Neuronal stem cell (in vitro differentiated cells): ENCODE results near the gene NPDC1.

ENCODE experiments used
- DNase-seq: peaks from one replicate; pipeline ENCODE4 v3.0.0-alpha.2; 2013; ENCODE audit warnings: low spot score
- H2AFZ ChIP-seq: one replicate; pipeline ENCODE4 v1.6.1; 2013; ENCODE audit warnings: mild to moderate bottlenecking, low read length, inconsistent platforms
- H2AK5ac ChIP-seq: 2 replicates; pipeline ENCODE4 v1.6.1; 2013; ENCODE audit warnings: low read depth, mild to moderate bottlenecking, inconsistent platforms, low read length, moderate library complexity, mixed read lengths
- H2BK120ac ChIP-seq: 2 replicates; pipeline ENCODE4 v1.6.1; 2013; ENCODE audit warnings: low read depth, mild to moderate bottlenecking, inconsistent platforms, low read length, moderate library complexity, mixed read lengths
- H2BK12ac ChIP-seq: one replicate; pipeline ENCODE4 v1.6.1; 2013; ENCODE audit warnings: low read length, inconsistent platforms
- H2BK15ac ChIP-seq: 2 replicates; pipeline ENCODE4 v1.6.1; 2013; ENCODE audit warnings: mild to moderate bottlenecking, low read length, inconsistent platforms, mixed read lengths
- H2BK5ac ChIP-seq: one replicate; pipeline ENCODE4 v1.6.1; 2013; ENCODE audit warnings: inconsistent platforms, mild to moderate bottlenecking, low read length, moderate library complexity
- H3K14ac ChIP-seq: one replicate; pipeline ENCODE4 v1.6.1; 2013; ENCODE audit warnings: low read length, inconsistent platforms
- H3K18ac ChIP-seq: 2 replicates; pipeline ENCODE4 v1.6.1; 2013; ENCODE audit warnings: low read length, inconsistent platforms
- H3K23ac ChIP-seq: 2 replicates; pipeline ENCODE4 v1.6.1; 2013; ENCODE audit warnings: low read depth, mild to moderate bottlenecking, mixed read lengths, low read length, inconsistent platforms; ENCODE audit not compliant: poor library complexity
- H3K27ac ChIP-seq: replicated peaks from 3 replicates; pipeline ENCODE4 v1.5.1; 2013; ENCODE audit warnings: low read length, inconsistent platforms
- H3K27me3 ChIP-seq, 3 experiments: 2 replicates each; pipeline ENCODE4 v1.6.1; 2013; ENCODE audit warnings: low read length in 3 of 3, mild to moderate bottlenecking in 2 of 3, inconsistent platforms in 1 of 3, low read depth in 1 of 3, mixed read lengths in 1 of 3, moderate library complexity in 1 of 3; ENCODE audit not compliant: control insufficient read depth in 3 of 3, insufficient read depth in 3 of 3
- H3K36me3 ChIP-seq, 2 donors: replicated peaks in 1 of 2; 2 replicates each; pipeline ENCODE4 v1.6.1; 2013; ENCODE audit warnings: low read length in 2 of 2; ENCODE audit not compliant: control insufficient read depth in 2 of 2, insufficient read depth in 2 of 2
- H3K4ac ChIP-seq: 2 replicates; pipeline ENCODE4 v1.6.1; 2013; ENCODE audit warnings: inconsistent platforms, mild to moderate bottlenecking, low read length, moderate library complexity
- H3K4me1 ChIP-seq, 2 donors: 1 replicate in 1 of 2; 2 replicates in 1 of 2; pipeline ENCODE4 v1.6.1; 2013; ENCODE audit warnings: low read length in 2 of 2, low read depth in 1 of 2; ENCODE audit not compliant: control insufficient read depth in 2 of 2, insufficient read depth in 1 of 2
- H3K4me2 ChIP-seq: one replicate; pipeline ENCODE4 v1.6.1; 2013; ENCODE audit warnings: mild to moderate bottlenecking, low read length, inconsistent platforms; ENCODE audit not compliant: insufficient read depth, poor library complexity, severe bottlenecking
- H3K4me3 ChIP-seq, 2 donors: 2 replicates each; pipeline ENCODE4 v1.5.1; 2013; ENCODE audit warnings: low read length in 2 of 2, mild to moderate bottlenecking in 2 of 2, inconsistent platforms in 1 of 2, moderate library complexity in 1 of 2
- H3K79me1 ChIP-seq: one replicate; pipeline ENCODE4 v1.6.1; 2013; ENCODE audit warnings: low read depth, mild to moderate bottlenecking, inconsistent platforms, low read length, moderate library complexity
- H3K9ac ChIP-seq: one replicate; pipeline ENCODE4 v1.6.1; 2013; ENCODE audit warnings: mild to moderate bottlenecking, low read depth, low read length, inconsistent platforms; ENCODE audit not compliant: poor library complexity
- H3K9me3 ChIP-seq, 2 donors: replicated peaks in 1 of 2; 2 replicates each; pipeline versions ENCODE3 to v1.6.1; 2013; ENCODE audit warnings: low read length in 2 of 2, mild to moderate bottlenecking in 2 of 2, inconsistent platforms in 1 of 2, low read depth in 1 of 2, mixed read lengths in 1 of 2, moderate library complexity in 1 of 2; ENCODE audit not compliant: control insufficient read depth in 2 of 2, insufficient read depth in 1 of 2
- H4K8ac ChIP-seq: one replicate; pipeline ENCODE4 v1.6.1; 2013; ENCODE audit warnings: low read depth, mild to moderate bottlenecking, inconsistent platforms, low read length, moderate library complexity
- H4K91ac ChIP-seq: one replicate; pipeline ENCODE4 v1.6.1; 2013; ENCODE audit warnings: low read length, low read depth, mild to moderate bottlenecking, inconsistent platforms; ENCODE audit not compliant: poor library complexity
- WGBS, 2 donors: extraction: QIAGEN DNeasy Blood & Tissue Kit; methylation state at CpG; one replicate each; pipeline ENCODE4 v1.1.7; 2013; ENCODE audit warnings: missing lambda C conversion rate in 2 of 2, mixed read lengths in 1 of 2; ENCODE audit not compliant: insufficient read length in 2 of 2, insufficient replicate concordance in 1 of 2; ENCODE audit errors: extremely low coverage in 2 of 2; 5-methylcytosine and 5-hydroxymethylcytosine counted together

NPDC1 gene

GRCh38 chr9:137048655-137049543 lies 2.9 kb upstream of the NPDC1 start:
- Histone ChIP-seq H3K9ac (peak overlapping the region; percentile 44), H2BK5ac (no peak overlapping the region), H3K4me1 (peaks cover 8 to 12% of the 10 kb centered on the region in 2 donors), H4K91ac (no peak overlapping the region), H2BK15ac (no peak overlapping the region), H3K4me2 (no peak overlapping the region), H4K8ac (no peak overlapping the region), H3K9me3 (peaks cover 0 to 2% of the 10 kb centered on the region in 2 donors), H3K4ac (no peak overlapping the region), H3K79me1 (peaks cover 5% of the 10 kb centered on the region), H2BK120ac (no peak overlapping the region), H3K27ac (no peak overlapping the region), H3K14ac (no peak overlapping the region), H3K4me3 (no peak overlapping the region), H3K27me3 (peaks cover 16 to 81% (median 66%) of the 10 kb centered on the region in 3 experiments), H2AFZ (no peak overlapping the region), H3K18ac (peak overlapping the region; percentile 76), H2BK12ac (no peak overlapping the region), H3K36me3 (no peaks in the 10 kb centered on the region), H3K23ac (peak overlapping the region; percentile 80), H2AK5ac (no peak overlapping the region)
- DNase-seq: no peak
- no CpG with 5 or more reads among the region's 72 CpGs for WGBS, 2 donors

GRCh38 chr9:137045294-137046087 lies 486 bp downstream of the NPDC1 start:
- H3K27ac ChIP-seq: no peak overlapping the region
- no peak overlapping the region for H4K8ac ChIP-seq
- no peak overlapping the region for H2BK120ac ChIP-seq
- peak overlapping the region; percentile 86 for H3K9ac ChIP-seq
- WGBS, 2 donors: no CpG with 5 or more reads among the region's 96 CpGs
- H3K4me3 ChIP-seq: peak overlapping the region; percentile 82 to 88
- peak overlapping the region; percentile 97 for H2AFZ ChIP-seq
- peaks cover 5 to 47% (median 32%) of the 10 kb centered on the region in 3 experiments for H3K27me3 ChIP-seq
- peaks cover 6% of the 10 kb centered on the region for H3K79me1 ChIP-seq
- DNase-seq: no peak
- H3K9me3 ChIP-seq: peaks cover 0 to 2% of the 10 kb centered on the region in 2 donors
- H3K4me1 ChIP-seq: peaks cover 8 to 36% of the 10 kb centered on the region in 2 donors
- H2BK5ac ChIP-seq: peak overlapping the region; percentile 48
- peak overlapping the region; percentile 89 for H3K18ac ChIP-seq
- peak overlapping the region; percentile 91 for H3K23ac ChIP-seq
- peak overlapping the region; percentile 22 for H2BK12ac ChIP-seq
- no peaks in the 10 kb centered on the region for H3K36me3 ChIP-seq
- H3K14ac ChIP-seq: peak overlapping the region; percentile 97
- H3K4ac ChIP-seq: peak overlapping the region; percentile 3
- no peak overlapping the region for H2BK15ac ChIP-seq
- peak overlapping the region; percentile 91 for H2AK5ac ChIP-seq
- no peak overlapping the region for H4K91ac ChIP-seq
- H3K4me2 ChIP-seq: peak overlapping the region; percentile 100

- H4K8ac ChIP-seq: no peak overlapping the region
- H3K27me3 ChIP-seq: peaks cover 4 to 38% (median 24%) of the 10 kb centered on the region in 3 experiments
- peak overlapping the region; percentile 91 for H3K23ac ChIP-seq
- H3K4me1 ChIP-seq: peaks cover 8 to 40% of the 10 kb centered on the region in 2 donors
- H3K27ac ChIP-seq: no peak overlapping the region
- H3K4ac ChIP-seq: no peak overlapping the region
- H2BK15ac ChIP-seq: no peak overlapping the region
- H4K91ac ChIP-seq: no peak overlapping the region
- no peak overlapping the region for H2BK5ac ChIP-seq
- H3K79me1 ChIP-seq: peaks cover 7% of the 10 kb centered on the region
- H2BK120ac ChIP-seq: no peak overlapping the region
- peak overlapping the region; percentile 91 for H2AK5ac ChIP-seq
- peak overlapping the region; percentile 83 for H3K18ac ChIP-seq
- peaks cover 0 to 2% of the 10 kb centered on the region in 2 donors for H3K9me3 ChIP-seq
- H3K4me3 ChIP-seq: peak overlapping the region; percentile 82 to 88
- H3K14ac ChIP-seq: no peak overlapping the region
- no peak overlapping the region for H2AFZ ChIP-seq
- H3K9ac ChIP-seq: peak overlapping the region; percentile 86
- H2BK12ac ChIP-seq: no peak overlapping the region
- peak overlapping the region; percentile 100 for H3K4me2 ChIP-seq
- WGBS, 2 donors: no CpG with 5 or more reads among the region's 18 CpGs
- peaks cover 0 to 4% of the 10 kb centered on the region in 2 donors for H3K36me3 ChIP-seq
- no peak for DNase-seq
Observed at GRCh38 chr9:137044502-137045177, 1.3 kb downstream of the NPDC1 start.
